ENCODE measurements around the gene CCDC167.

The CCDC167 gene

DNA sequence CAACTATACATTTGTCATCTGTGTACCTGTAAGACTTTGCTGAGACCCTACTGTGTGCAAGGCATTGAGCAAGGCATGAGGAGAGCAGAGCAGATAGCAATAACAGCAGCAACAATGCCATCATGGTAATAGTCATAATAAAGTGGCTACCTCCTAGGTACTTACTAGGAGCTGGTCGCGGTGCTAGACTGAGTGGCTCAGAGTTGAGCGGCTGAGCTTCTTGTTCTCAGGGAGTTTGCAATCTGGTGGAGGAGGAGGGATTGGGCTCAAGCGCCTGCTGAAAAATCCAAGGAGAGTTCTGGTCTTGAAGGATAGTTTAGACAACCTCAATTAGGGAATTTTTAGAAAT is 25.3 kb upstream of the CCDC167 start:
- Histone ChIP-seq H3K27me3 (ENCODE audit: insufficient read depth, poor library complexity, severe bottlenecking) (peaks cover 6% of the 10 kb centered on the region), H3K27ac (replicated peaks) (no peak overlapping the region), H3K4me3 (replicated peaks; ENCODE audit: insufficient read depth, low read length) (no peak overlapping the region)
- TF ChIP-seq, protein P1, sequence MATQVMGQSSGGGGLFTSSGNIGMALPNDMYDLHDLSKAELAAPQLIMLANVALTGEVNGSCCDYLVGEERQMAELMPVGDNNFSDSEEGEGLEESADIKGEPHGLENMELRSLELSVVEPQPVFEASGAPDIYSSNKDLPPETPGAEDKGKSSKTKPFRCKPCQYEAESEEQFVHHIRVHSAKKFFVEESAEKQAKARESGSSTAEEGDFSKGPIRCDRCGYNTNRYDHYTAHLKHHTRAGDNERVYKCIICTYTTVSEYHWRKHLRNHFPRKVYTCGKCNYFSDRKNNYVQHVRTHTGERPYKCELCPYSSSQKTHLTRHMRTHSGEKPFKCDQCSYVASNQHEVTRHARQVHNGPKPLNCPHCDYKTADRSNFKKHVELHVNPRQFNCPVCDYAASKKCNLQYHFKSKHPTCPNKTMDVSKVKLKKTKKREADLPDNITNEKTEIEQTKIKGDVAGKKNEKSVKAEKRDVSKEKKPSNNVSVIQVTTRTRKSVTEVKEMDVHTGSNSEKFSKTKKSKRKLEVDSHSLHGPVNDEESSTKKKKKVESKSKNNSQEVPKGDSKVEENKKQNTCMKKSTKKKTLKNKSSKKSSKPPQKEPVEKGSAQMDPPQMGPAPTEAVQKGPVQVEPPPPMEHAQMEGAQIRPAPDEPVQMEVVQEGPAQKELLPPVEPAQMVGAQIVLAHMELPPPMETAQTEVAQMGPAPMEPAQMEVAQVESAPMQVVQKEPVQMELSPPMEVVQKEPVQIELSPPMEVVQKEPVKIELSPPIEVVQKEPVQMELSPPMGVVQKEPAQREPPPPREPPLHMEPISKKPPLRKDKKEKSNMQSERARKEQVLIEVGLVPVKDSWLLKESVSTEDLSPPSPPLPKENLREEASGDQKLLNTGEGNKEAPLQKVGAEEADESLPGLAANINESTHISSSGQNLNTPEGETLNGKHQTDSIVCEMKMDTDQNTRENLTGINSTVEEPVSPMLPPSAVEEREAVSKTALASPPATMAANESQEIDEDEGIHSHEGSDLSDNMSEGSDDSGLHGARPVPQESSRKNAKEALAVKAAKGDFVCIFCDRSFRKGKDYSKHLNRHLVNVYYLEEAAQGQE (IDR thresholded peaks at IDR 0.05; ENCODE audit: insufficient replicate concordance, low read depth), result no peak
- TF ChIP-seq GABPA (IDR thresholded peaks at IDR 0.05; ENCODE audit: low read depth) (no peak), SPI1 (IDR thresholded peaks at IDR 0.05; ENCODE audit: borderline replicate concordance, low read depth) (no peak), POLR2AphosphoS5 (IDR thresholded peaks at IDR 0.05; ENCODE audit: low read depth) (no peak)
- TF ChIP-seq, protein P2, sequence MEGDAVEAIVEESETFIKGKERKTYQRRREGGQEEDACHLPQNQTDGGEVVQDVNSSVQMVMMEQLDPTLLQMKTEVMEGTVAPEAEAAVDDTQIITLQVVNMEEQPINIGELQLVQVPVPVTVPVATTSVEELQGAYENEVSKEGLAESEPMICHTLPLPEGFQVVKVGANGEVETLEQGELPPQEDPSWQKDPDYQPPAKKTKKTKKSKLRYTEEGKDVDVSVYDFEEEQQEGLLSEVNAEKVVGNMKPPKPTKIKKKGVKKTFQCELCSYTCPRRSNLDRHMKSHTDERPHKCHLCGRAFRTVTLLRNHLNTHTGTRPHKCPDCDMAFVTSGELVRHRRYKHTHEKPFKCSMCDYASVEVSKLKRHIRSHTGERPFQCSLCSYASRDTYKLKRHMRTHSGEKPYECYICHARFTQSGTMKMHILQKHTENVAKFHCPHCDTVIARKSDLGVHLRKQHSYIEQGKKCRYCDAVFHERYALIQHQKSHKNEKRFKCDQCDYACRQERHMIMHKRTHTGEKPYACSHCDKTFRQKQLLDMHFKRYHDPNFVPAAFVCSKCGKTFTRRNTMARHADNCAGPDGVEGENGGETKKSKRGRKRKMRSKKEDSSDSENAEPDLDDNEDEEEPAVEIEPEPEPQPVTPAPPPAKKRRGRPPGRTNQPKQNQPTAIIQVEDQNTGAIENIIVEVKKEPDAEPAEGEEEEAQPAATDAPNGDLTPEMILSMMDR (IDR thresholded peaks at IDR 0.05; ENCODE audit: insufficient read depth, low read length), result no peak
- no peak for DNase-seq (ENCODE audit: low read depth in 1 of 2, low spot score in 1 of 2)

DNA sequence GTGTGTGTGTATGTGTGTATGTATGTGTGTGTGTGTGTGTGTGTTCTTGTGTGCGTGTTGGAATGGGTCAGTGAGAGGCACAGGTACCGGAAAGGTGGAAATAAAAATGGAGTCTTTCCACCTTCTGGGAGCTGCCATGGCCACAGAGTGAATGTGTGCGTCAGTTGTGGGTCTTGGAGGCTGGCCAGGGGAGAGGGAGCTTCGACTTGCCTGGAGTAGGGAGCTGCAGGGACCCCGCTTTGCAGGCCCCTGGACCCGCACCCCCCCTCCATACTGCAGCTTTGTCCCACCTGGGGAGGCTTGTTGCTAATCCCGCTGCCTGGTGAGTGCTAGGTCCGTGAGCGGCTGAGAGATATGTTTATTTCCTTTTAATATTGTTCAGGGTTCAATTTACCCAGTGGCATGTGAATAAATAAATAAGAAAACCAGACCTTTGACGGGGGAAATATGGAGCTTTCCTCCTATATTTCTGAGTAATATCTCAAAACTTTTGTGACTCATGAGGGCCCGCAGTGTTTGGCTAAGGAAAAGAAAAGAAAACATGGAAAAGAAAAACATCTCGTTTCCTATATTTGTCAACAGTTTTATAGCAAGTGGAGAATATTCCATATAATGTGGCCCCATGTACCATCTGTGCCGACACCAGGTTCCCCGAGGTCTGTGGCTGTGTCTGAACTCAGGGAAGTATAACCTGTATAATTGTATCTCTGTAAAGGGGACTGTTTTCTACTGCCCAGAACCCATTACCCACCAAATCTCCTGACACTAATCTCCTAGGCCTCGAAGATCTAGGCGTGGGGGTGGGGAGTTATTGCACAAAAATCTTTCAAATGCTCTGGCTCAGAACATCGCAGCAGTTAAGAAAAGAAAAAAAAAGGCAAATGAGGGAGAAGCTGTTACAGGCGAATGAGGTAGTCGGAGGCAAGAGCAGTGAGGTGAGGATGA is 24.6 kb upstream of the CCDC167 start:
- no peak overlapping the region for H3K4me3 ChIP-seq (replicated peaks; ENCODE audit: insufficient read depth, low read length)
- peaks cover 6% of the 10 kb centered on the region for H3K27me3 ChIP-seq (ENCODE audit: insufficient read depth, poor library complexity, severe bottlenecking)
- no peak for DNase-seq (ENCODE audit: low read depth in 1 of 2, low spot score in 1 of 2)
- H3K27ac ChIP-seq (replicated peaks), result no peak overlapping the region
- TF ChIP-seq, protein P1 (IDR thresholded peaks at IDR 0.05; ENCODE audit: insufficient replicate concordance, low read depth), result no peak
- TF ChIP-seq POLR2AphosphoS5 (IDR thresholded peaks at IDR 0.05; ENCODE audit: low read depth) (no peak), SPI1 (IDR thresholded peaks at IDR 0.05; ENCODE audit: borderline replicate concordance, low read depth) (no peak), GABPA (IDR thresholded peaks at IDR 0.05; ENCODE audit: low read depth) (no peak)
- TF ChIP-seq, protein P2 (IDR thresholded peaks at IDR 0.05; ENCODE audit: insufficient read depth, low read length), result no peak

DNA sequence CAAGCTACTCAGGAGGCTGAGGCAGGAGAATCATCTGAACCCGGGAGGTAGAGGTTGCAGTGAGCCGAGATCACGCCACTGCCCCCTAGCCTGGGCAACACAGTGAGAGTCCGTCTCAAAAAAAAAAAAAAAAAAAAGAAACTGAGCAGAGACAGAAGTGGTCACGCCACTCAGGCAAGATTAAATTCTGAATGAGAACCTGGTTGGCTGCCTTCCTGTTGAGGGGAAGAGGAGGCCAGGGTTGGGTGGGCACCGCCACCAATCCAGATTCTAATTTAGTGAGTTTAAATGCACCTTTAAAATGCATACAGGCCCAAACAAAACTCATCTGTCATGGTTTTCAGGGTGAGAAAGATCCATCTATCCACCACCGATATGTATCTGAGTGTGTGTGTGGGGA is 23.7 kb upstream of the CCDC167 start:
- no peak overlapping the region for H3K27ac ChIP-seq (replicated peaks)
- no peak for DNase-seq (ENCODE audit: low read depth in 1 of 2, low spot score in 1 of 2)
- TF ChIP-seq GABPA (IDR thresholded peaks at IDR 0.05; ENCODE audit: low read depth), result no peak
- TF ChIP-seq, protein P1 (IDR thresholded peaks at IDR 0.05; ENCODE audit: insufficient replicate concordance, low read depth), result no peak
- no peak for TF ChIP-seq SPI1 (IDR thresholded peaks at IDR 0.05; ENCODE audit: borderline replicate concordance, low read depth)
- TF ChIP-seq, protein P2 (IDR thresholded peaks at IDR 0.05; ENCODE audit: insufficient read depth, low read length), result no peak
- TF ChIP-seq POLR2AphosphoS5 (IDR thresholded peaks at IDR 0.05; ENCODE audit: low read depth), result no peak

More for the DNA sequence above, 23.7 kb upstream of the CCDC167 start:
- Histone ChIP-seq H3K27me3 (ENCODE audit: insufficient read depth, poor library complexity, severe bottlenecking) (peaks cover 6% of the 10 kb centered on the region), H3K4me3 (replicated peaks; ENCODE audit: insufficient read depth, low read length) (no peak overlapping the region)

Data from HL-60 (cell line).